A204.1 (cell line): ENCODE data around the gene SNAPC1.
"Not testable (repeated sequence)": the region's sequence is repeated elsewhere in the genome, so short reads cannot be mapped to it uniquely, and the experiment has no call there.

Source experiments
- FAIRE-seq: peaks from 2 replicates; lab custom pipeline; 2012; peaks lifted over from hg19 to GRCh38; lab: Jason Lieb, UNC

The SNAPC1 gene

DNA sequence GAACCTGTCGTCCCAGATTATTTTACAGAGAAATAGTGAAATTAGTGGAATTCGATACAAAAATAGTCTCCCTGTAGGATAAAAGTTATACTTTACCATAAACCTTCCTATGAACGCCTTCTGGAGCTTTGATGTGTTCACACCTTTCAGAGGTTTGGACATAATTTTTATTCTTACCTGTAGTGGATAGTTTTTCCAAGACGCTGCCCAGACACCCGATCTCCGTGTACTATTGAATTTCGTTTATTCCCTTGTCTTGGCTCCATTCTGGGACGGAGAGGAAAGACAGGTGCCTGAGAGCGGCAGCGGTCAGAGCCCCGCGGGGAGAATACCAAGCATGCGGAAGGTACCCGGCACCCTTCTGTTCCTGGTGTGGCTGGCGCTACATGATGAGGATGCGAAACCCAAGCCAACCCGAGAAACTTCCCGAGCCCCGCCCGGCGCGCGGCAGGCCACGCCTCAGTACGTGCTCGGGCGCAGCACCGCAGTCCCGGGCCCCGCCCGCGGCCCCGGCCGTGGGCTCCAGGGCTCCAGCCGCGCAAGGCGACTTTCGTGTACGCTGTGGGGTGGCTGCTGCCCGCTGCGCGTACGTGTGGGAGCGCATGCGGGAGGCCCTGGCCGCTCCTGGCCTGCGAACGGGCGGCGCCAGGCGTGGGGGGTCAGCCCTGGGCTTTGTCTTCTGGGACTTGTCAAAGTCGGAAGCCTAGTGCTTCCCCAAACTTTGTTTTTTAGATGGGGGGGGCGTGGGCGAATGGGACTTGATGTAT, 11.3 kb upstream of the SNAPC1 start:
- no peak for FAIRE-seq

DNA sequence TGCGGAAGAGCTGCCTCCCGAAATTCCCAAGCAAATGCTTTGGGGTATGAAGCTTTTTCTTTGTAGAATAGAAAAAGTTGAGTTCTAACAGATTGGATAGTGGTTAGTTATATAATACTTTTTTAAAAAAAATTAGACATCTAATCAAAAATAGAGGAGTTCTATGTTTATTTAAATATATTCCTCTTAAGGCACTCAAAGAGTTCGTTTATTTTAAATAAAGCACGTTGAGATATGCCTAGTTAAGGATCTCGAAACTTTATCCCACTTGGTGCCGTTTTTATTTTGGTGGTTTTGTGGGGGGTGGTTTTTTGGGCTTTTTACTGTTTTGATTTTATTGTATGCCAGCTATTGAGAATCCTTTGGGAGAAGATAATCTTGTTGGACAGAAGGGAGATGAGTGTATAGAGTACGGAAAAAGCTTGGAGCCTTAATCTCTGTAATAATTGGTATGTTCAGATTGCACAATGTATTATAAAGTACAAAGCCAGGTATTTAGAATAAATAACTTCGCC, 10.7 kb upstream of the SNAPC1 start:
- no peak for FAIRE-seq

DNA sequence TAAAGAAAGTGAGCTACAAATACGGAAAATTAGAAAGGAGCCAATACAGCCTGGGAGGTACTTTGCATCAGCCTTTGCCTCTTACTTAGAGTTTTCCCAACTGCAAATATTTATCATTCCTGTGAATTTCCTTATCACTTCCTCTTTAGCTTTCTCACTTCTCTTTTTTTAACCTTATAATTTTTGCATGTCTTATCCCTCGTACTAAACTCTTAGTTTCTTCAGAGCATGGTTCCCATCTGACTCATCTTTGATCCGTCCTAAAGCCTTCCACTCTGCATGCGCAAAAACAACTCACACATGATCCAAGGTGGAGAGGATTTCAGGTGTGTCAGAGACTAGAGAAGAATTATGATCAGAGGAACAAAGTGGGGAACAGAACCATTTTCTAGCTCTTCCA, 9.6 kb upstream of the SNAPC1 start:
- no peak for FAIRE-seq

DNA sequence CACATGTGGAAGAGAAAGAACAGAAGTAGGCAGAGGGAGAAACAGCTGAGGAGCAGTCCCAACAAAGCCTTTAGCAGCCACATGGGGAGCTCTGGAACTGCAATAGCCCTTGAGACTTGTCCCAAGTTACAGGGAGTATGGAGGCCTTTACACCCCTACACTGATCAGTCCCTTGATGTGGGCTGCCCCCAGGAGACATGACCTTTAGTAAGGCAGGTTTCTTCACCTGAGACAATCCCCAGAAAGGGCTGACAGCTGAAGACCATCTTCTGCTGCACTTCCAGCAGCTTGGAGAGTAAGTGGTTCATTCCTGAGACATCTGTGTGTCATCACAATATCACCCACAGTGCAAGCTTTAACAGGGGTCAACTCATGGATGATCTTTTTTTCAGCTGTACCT, 8.6 kb upstream of the SNAPC1 start:
- FAIRE-seq = no peak

DNA sequence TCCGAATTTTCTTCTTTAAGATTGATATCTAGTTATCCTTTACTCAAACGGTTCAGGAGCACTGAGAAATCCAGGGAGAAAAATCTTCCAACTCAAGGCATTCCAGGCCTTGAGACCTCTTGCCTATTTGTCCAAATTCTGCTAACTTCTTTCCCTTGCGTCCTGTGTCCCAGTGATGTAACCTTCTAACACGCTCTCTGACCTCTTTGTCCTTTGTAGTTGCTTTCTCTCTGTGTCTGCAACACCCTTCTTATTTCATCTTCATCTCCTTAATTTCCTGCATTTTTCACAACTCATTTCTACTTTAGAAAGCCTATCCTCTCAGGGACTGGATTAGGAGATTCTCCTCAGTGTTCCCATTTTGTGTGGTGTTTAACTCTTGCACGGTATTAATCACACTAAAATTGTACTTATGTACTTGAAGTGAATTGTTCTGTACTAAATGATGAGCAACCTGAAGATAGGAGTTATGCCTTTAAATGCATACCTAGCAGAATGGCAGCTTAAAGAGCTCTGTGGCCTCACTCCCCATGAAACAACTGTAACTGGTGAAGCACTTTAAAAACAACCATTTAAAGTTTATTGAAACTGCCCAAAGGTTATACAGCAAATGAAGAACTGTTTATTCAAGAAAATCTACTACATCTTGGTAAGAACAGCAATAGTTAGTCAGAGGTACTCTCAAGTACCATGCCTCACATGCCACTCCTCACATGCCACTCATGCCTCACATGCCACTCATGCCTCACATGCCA, 7.4 kb upstream of the SNAPC1 start:
- FAIRE-seq = no peak

DNA sequence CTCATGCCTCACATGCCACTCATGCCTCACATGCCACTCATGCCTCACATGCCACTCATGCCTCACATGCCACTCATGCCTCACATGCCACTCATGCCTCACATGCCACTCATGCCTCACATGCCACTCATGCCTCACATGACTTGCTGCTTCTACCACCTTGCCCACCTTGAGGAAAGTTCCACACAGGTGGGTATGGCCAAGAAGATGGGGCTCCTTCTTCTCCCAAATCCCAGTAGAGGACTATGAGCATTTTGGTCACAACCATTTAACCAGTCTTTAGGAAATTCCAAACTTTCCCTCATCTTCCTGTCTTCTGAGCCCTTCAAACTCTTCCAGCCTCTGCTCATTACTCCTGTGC, 6.9 kb upstream of the SNAPC1 start:
- not testable (repeated sequence) for FAIRE-seq

DNA sequence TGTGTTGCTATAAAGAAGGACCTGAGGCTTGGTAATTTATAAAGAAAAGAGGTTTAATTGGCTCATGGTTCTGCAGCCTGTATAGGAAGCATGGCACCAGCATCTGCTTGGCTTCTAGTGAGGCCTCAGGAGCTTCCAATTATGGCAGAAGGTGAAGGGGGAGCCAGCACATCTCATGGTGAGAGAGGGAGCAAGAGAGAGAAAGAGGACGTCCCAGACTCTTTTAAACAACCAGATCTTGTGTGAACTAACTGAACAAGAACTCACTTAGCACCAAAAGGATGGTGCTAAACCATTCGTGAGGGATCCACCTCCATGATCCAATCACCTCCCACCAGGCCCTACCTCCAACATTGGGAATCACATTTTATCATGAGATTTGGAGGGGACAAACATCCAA, 6.1 kb upstream of the SNAPC1 start:
- FAIRE-seq = no peak

DNA sequence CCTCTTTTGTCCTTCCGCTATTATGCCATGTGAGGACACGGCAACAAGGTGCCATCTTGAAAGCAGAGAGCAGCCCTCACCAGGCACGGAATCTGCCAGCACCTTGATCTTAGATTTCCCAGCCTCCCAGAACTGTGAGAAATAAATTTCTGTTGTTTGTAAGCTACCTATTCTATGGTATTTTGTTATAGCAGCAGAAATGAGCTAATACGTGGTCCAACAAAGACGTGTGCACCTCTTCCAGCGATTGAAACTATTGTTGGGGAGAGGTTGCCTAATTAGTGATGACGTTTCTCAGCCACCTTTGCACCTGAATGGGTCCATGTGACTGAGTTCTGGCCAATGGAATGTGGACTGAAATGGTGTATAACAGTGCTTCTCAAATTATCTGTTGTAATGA, 2.3 kb upstream of the SNAPC1 start:
- no peak for FAIRE-seq

DNA sequence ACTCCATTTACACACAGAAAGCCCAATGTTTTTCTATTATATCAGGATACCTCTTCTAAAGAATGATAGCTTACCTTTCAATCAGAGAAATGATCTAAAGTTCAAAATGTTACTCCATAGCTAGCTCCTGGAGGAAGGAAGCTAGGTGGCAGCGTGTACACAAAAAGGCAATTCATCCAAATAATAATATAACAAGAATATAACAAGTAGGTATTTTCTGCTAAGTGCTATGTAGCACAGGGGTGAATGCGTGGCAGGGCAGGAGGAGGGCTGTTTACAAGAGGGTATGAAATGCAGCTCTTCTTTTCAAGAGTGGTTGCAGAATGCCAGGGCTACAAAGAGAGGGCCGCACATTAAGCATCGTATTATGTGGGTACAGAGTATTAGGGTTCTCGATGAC, 663 bp upstream of the SNAPC1 start:
- FAIRE-seq = no peak

DNA sequence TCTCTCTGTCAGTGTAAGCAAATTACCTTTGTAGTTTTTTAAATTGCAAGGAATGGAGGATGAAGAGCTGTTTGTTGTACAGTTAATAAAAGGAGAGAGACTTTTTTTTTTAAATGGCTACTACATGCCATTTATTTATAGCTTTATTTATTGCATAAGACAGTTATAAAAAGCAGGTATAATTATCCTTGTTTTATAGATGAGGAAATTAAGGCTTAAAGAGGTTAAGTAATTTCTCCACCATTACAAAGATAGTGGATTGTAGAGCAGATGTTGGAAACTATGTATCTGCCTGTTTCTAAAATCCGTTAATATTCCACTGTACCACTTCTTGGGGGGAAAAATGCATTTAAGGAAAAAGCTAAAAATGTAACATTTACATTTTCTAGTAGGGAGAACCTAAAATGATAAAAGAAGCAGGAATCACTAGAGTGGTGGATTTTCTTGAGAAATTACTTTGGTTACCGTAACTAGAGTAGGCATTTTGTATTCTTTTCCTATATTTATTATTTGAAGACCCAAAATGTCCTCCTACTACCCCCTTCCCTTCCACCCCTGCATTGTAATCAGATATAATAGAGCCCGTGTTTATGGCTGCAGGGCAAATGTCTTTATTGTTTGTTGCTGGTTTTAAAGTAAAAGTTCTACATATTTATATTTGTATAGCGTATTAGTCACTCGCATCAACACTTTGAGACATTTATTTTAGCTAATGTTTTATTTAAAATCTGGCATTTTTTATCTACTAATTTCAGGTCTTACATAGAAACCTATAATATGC, 2.3 kb downstream of the SNAPC1 start:
- FAIRE-seq = no peak

DNA sequence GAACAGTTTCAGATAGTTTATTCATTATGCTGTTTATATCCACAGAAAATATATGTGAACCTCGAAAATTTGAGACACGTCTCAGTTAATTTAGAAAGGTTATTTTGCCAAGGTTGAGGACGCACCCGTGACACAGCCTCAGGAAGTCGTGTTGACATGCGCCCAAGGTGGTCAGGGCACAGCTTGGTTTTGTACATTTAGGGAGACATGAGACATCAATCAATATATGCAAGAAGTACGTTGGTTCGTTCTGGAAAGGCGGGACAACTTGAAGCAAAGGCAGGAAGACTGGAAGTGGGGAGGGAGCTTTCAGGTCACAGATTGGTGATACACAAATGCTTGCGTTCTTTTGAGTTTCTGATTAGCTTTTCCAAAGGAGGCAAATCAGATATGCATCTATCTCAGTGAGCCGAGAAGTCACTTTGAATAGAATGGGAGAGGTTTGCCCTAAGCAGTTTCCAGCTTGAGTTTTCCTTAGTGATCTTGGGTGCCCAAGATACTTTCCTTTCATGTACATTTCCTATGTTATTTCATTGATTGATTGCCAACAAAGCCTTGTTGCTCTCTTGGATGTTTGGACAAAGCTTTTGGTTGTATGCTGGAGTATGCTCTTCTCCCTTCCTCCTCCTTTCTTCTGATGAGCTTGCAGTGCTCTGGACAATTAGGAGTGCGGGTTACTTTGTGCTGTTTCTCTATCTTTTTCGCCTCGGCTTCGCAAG, 3.2 kb downstream of the SNAPC1 start:
- no peak for FAIRE-seq

DNA sequence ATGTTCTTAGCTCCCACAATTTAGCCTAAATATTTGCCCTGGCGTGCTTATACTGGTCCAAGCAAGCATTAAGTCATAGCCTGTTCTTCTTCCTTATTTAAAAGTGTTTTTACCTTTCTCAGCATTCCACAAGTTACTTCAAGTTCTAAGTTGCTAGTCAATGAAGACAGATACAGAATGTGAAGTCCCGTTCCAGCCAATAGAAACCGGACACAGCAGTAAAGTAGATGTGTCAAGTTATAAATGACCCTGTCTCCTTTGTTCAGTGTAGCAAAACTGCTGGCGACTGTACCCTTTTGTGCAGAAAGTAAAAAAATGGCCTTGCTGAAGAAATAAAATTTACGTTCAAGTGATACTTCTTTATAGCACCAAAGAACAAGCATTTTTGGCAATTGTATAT, 3.9 kb downstream of the SNAPC1 start:
- no peak for FAIRE-seq

DNA sequence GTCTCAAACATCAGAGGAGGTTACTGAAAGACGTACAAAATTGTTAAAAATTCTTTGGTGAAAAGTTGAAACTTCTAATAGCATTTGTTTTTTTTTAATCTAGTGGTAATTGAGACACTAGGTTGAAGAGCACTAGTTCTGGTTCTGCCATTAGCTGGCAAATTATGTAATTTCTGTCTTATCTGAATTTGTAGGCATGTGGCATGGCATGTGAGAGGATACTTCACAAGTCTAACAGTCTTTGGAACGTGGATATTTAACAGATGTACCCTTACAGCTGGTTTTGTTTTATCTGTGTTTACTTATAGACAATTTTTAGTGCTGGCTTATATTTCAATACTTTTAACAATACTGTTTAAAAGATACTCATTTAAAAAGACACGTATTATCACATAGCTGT, 6.0 kb downstream of the SNAPC1 start:
- FAIRE-seq = no peak

DNA sequence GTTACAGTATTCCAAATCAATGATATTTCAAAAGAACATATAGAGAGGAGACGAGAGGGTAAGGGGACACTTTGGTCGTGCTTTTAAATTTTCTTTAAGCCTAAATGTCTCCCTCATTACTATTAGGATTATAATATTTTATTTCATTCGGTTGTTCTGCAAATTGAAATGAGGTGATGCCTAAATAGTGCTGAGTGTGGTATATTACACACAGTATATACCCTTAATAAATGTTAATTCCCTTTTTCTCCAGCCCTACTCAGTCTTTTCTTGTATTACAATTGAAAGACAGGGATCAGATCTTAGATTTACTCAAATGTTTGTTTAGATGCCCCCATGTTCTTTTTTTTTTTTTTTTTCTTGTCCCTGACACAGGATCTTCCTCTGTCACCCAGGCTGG, 7.7 kb downstream of the SNAPC1 start:
- no peak for FAIRE-seq

DNA sequence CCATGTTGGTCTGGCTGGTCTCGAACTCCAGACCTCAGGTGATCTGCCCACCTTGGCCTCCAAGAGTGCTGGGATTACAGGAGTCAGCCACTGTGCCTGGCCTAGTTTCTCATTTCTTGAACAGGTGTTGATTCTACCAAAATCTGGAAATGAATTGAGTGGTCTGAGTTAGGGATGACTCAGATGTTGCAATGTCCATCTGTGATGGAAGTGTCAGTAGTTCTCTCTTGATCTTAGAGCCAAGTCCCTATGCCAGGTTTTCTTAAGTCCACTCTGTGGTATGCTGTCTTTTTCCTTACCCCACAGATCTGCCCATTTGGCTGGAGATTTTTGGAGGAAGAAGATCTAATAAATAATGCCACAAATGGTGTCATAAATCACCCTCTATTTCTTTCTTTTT, 12.6 kb downstream of the SNAPC1 start:
- no peak for FAIRE-seq

DNA sequence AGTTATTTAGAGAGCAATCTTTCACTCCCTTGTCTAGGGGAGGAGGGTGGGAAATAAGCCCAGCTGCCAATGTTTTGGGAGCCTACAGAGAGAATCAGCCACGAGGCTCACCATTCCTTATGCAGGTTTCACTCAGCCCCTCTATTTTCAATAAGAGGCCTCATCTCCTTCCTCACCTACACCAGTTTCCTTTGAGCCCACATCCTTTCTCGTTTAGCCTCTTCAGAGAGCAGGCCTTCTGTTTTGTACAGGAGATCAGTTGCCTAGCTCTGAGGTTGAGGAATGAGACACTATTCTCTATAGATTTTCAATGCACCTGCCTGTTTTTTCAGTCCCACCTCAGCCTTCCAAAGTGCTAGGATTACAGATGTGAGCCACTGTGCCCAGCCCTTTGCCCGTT, 17.9 kb downstream of the SNAPC1 start:
- FAIRE-seq = no peak

DNA sequence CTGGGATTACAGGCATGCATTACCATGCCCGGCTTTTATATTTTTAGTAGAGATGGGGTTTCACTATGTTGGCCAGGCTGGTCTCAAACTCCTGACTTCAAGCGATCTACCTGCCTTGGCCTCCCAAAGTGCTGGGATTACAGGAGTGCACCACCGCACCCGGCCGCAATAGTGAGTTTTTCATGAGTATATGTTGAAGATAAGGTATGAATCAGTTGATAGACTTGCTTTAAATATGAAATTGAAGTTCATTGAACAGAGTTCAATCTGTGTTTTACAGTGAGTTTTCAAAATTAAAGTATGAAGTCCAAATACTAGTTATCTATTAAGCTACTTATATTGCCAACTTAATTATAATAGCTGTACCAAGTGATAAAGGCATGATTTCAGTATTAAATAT, 35.1 kb downstream of the SNAPC1 start:
- FAIRE-seq = no peak

DNA sequence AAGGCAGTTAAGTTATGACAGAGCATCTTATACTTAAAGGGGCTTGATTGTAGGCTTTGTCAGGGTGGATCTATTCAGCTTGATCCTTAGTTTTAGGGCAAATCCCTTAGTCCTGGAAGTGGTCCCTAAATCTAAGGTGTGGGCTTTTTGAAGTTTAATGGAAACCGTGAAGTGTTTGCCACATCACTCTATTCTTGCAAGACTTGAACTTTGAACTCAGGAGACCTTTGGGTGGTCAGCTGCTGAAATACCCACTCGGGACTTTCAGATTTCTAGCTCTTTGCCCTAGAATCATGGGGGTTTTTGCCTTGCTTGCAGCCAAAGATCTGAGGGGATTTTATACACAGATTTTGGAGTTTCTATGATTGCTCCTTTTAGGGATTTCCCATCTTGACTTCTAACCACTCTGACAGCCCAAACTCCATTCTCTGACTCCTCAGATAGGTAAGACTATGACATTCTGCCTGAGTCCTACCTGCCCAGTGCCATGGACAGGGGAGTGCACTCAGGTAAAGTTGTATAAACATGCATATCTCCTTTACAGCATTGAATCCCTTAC, 39.9 kb downstream of the SNAPC1 start:
- no peak for FAIRE-seq

DNA sequence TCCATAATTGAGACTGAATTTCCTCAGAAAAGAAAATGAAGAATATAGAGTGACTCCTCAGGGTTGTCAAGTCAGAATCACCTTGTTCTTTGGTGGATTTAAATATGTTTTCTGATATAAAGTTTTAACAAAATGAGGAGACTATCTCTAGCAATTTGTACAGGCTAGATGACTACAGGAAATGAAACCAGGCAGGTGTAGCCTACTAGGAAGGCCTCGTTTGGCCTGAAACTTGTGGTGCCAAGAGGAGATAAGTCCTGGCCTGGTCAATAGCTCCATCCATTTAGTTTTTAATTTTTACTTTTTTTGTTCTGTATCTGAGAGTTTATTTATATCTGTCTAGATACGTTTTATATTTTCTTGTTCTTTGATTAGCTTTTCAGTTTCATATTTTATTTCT, 41.5 kb downstream of the SNAPC1 start:
- FAIRE-seq = no peak

DNA sequence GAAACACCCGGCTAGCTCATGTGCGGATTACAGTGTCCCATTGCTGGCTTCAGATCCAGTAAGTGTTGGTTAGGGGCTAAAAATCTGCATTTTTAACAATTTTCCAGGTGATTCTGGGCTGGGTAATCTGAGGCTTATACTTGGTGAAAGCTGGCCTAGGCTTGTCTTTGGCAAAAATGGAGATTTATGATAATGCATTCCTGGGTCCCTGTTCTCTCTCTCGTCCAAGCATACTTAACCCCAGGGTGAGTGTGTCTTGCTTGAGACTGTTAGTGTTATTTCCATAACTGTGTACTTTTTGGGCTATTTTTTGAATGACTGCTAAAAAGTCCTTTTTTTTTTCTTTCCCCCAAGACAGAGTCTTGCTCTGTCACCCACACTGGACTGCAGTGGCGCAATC, 43.2 kb downstream of the SNAPC1 start:
- no peak for FAIRE-seq

DNA sequence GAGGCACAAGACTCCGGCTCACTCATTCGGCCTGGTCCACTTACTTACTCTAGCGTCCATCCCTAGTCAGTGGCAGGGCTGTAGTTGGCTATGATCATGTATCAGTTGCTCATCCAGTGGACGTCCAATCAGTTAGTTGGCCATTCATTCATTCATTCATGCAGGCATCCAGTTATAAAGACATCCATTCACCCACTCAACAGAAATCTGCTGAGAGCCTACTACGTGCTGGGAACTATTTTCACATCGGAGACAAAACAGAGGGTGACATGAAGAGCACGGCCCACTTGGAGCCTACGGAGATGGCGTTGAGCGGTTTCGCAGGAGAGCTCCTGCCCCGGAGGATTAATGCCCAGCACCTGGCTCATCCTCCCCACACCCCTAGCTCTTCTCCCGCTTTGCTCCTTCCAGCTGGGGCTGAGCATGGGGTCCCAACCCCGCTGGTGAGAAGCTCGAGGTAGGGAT, 49.7 kb downstream of the SNAPC1 start:
- no peak for FAIRE-seq
